ENCODE data around the gene ST8SIA5.
"Not testable (repeated sequence)": the region's sequence is repeated elsewhere in the genome, so short reads cannot be mapped to it uniquely, and the experiment has no call there.

Gene ST8SIA5, protein sequence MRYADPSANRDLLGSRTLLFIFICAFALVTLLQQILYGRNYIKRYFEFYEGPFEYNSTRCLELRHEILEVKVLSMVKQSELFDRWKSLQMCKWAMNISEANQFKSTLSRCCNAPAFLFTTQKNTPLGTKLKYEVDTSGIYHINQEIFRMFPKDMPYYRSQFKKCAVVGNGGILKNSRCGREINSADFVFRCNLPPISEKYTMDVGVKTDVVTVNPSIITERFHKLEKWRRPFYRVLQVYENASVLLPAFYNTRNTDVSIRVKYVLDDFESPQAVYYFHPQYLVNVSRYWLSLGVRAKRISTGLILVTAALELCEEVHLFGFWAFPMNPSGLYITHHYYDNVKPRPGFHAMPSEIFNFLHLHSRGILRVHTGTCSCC

DNA sequence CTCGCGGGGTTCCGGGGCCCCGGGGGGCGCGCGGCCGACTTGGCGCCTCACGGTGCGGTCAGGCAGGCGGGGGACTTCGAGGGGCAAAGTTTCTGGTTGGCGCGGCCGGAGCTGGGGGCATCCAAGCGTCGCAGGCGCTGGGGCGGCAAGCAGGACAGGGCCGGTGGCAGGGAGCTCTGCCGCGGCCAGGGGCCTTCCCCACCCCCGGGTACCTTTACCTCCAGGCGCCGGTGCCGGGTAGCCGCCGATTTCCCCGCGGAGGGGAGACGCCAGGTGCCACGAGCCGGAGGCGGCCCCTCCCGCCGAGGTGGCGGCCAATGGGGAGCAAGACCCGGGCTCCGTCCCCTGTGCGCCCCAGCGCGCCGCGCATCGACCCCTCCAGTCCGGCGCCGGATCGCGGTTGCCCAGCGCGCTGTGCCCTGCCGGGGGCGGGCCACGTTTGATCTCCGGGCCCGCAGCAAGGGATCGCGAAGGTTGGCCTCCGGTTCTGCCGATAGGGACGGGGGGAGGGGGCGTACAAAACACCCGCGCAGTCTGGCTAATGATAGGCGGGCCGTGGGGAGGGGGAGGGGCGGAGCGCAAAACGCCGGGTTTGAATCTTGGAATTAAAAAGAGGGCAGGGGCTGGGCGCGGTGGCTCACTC lies at the start of gene ST8SIA5:
TSS of gene ST8SIA5 (minus strand) at position 495 of the 643 bp plus-strand sequence. CDS start 545 bp downstream, outside the sequence.
- H3K4me3 ChIP-seq (ENCODE audit: low read depth, low read length) = peak within 1 kb of the TSS; percentile 14
- TF ChIP-seq, protein P1, sequence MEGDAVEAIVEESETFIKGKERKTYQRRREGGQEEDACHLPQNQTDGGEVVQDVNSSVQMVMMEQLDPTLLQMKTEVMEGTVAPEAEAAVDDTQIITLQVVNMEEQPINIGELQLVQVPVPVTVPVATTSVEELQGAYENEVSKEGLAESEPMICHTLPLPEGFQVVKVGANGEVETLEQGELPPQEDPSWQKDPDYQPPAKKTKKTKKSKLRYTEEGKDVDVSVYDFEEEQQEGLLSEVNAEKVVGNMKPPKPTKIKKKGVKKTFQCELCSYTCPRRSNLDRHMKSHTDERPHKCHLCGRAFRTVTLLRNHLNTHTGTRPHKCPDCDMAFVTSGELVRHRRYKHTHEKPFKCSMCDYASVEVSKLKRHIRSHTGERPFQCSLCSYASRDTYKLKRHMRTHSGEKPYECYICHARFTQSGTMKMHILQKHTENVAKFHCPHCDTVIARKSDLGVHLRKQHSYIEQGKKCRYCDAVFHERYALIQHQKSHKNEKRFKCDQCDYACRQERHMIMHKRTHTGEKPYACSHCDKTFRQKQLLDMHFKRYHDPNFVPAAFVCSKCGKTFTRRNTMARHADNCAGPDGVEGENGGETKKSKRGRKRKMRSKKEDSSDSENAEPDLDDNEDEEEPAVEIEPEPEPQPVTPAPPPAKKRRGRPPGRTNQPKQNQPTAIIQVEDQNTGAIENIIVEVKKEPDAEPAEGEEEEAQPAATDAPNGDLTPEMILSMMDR (IDR thresholded peaks at IDR 0.05; ENCODE audit: insufficient read depth, low read depth, low read length, missing control alignments) = no peak
- DNase-seq (ENCODE audit: low read depth) = peak; percentile 29

DNA sequence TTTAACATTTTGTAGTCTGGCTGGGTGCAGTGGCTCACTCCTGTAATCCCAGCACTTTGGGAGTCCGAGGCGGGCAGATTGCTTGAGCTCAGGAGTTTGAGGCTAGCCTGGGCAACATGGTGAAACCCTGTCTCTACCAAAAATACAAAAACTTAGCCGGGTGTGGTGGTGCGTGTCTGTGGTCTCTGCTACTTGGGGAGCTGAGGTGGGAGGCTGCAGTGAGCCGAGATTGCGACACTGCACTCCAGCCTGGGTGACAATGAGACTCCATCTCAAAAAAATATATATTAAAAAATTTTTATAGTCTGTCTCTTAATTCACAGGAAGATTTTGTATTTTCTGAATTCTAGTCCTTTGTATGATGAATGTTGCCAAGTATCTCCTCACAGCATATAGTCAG lies 39.1 kb upstream of the ST8SIA5 start:
- H3K4me3 ChIP-seq (ENCODE audit: low read depth, low read length); DNase-seq (ENCODE audit: low read depth): not testable (repeated sequence)

GRCh38 chr18:46794607-46795006 lies 37.8 kb upstream of the ST8SIA5 start:
- H3K4me3 ChIP-seq (ENCODE audit: low read depth, low read length) = no peak overlapping the region
- no peak for DNase-seq (ENCODE audit: low read depth)
- TF ChIP-seq, protein P1 (IDR thresholded peaks at IDR 0.05; ENCODE audit: insufficient read depth, low read depth, low read length, missing control alignments) = no peak

DNA sequence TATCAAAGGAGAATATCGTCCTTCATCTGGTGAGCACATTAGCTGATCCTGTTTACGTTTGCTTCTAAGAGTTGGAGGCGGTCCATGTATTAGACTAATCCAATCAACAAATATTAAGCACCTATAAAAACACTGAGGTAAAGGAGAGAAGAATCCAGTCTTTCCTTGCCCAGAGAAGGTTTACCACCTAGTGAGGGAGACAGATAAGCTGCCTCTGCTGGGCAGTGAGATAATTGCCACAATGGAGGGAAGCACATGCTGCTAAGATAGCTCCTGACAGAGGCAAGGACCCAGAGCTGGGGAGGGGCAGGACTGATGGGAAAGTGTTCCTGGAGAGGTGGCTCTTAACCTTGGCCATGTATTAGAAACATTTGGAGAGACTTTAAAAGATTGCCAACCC lies 36.7 kb upstream of the ST8SIA5 start:
- no peak for DNase-seq (ENCODE audit: low read depth)

GRCh38 chr18:46789088-46789487 lies 32.2 kb upstream of the ST8SIA5 start:
- DNase-seq (ENCODE audit: low read depth) = no peak
- TF ChIP-seq, protein P1 (IDR thresholded peaks at IDR 0.05; ENCODE audit: insufficient read depth, low read depth, low read length, missing control alignments) = no peak

More for the DNA sequence above, 36.7 kb upstream of the ST8SIA5 start:
- TF ChIP-seq, protein P1 (IDR thresholded peaks at IDR 0.05; ENCODE audit: insufficient read depth, low read depth, low read length, missing control alignments) = no peak
- H3K4me3 ChIP-seq (ENCODE audit: low read depth, low read length) = no peak overlapping the region

GRCh38 chr18:46787674-46788073 lies 30.8 kb upstream of the ST8SIA5 start:
- no peak overlapping the region for H3K4me3 ChIP-seq (ENCODE audit: low read depth, low read length)
- DNase-seq (ENCODE audit: low read depth) = no peak
- TF ChIP-seq, protein P1 (IDR thresholded peaks at IDR 0.05; ENCODE audit: insufficient read depth, low read depth, low read length, missing control alignments) = no peak

More at GRCh38 chr18:46789088-46789487, 32.2 kb upstream of the ST8SIA5 start:
- no peak overlapping the region for H3K4me3 ChIP-seq (ENCODE audit: low read depth, low read length)

DNA sequence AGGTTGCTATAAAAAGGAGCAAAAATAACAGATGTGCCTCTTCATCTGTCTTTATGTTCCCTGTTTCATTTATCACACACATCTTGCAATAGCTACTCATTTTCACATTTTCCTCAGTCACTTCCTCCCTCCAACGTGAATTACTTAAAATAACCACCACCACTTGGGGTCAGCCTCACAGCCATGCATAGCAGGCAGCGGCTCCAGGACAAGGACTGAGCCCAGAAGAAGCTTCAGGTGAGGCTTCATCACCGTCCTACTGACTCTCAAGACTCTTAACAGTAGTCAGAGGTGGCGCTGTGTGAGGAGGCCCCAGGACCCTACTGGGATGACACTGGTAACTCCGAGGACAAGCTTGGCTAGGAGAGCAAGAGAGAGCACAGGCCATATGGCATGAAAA lies 15.5 kb upstream of the ST8SIA5 start:
- no peak for DNase-seq (ENCODE audit: low read depth)
- no peak overlapping the region for H3K4me3 ChIP-seq (ENCODE audit: low read depth, low read length)
- TF ChIP-seq, protein P1 (IDR thresholded peaks at IDR 0.05; ENCODE audit: insufficient read depth, low read depth, low read length, missing control alignments) = no peak

Measured in GM12865 (cell line).